ENCODE data around the gene TNFAIP8. TPM values are rescaled to one million over a fixed set of nuclear protein-coding genes. Genes with fewer than 3 reads are reported as not detected.
A peak's percentile ranks its signal among the peaks of the same experiment; 100 is the strongest.

Gene TNFAIP8
- total RNA-seq, 2 experiments from 2014 or later, result 106 to 114 TPM

- intact Hi-C loops (cut with DNase I, micrococcal nuclease), result loop anchor here (5.0 kb wide), 2 partner anchors 34 to 36 kb away; no protein-coding TSS in a partner anchor
- H3K4me3 ChIP-seq (ENCODE audit: low read length), result no peak overlapping the region
- no peaks in the 10 kb centered on the region for H3K27me3 Mint-ChIP-seq
- ATAC-seq (ENCODE audit: poor library complexity) (no peak), DNase-seq (no peak)
- TF ChIP-seq CTCF (IDR thresholded peaks at IDR 0.05), result no peak
- H3K4me1 ChIP-seq (ENCODE audit: insufficient read depth, low read length), result peaks cover 77% of the 10 kb centered on the region
- no peaks in the 10 kb centered on the region for H3K27me3 ChIP-seq (ENCODE audit: control insufficient read depth in 1 of 2, insufficient read depth in 2 of 2, low read length in 2 of 2)
- H3K27ac Mint-ChIP-seq, result peak overlapping the region; percentile 83
- POLR2A ChIA-PET, result interaction anchor here (0.8 to 3.1 kb wide), 9 partner anchors 9 to 51 kb away, joined by 3 to 21 read pairs (median 3); partner anchors contain the start of gene TNFAIP8
- H3K36me3 ChIP-seq (ENCODE audit: insufficient read depth, low read length), result peaks cover 30% of the 10 kb centered on the region
- H3K27ac ChIP-seq (ENCODE audit: low read depth in 1 of 2, low read length in 2 of 2), result peak overlapping the region; percentile 36 to 47
- no peaks in the 10 kb centered on the region for H3K9me3 Mint-ChIP-seq
- CTCF ChIA-PET, result interaction anchor here (0.9 to 2.6 kb wide), 3 partner anchors 13 to 378 kb away, joined by 3 to 11 read pairs (median 7); no protein-coding TSS in a partner anchor
- peak overlapping the region; percentile 59 for H3K4me3 Mint-ChIP-seq
- H3K9me3 ChIP-seq (ENCODE audit: control insufficient read depth in 1 of 2, insufficient read depth in 1 of 2, low read length in 2 of 2), result no peaks in the 10 kb centered on the region
- peaks cover 94% of the 10 kb centered on the region for H3K4me1 Mint-ChIP-seq (ENCODE audit: low read depth)
- H3K36me3 Mint-ChIP-seq (ENCODE audit: low read depth), result peaks cover 76% of the 10 kb centered on the region
Observed at GRCh38 chr5:119365847-119366539, 10.2 kb downstream of the TNFAIP8 start.

- no peak overlapping the region for H3K4me3 ChIP-seq (ENCODE audit: low read length)
Observed at GRCh38 chr5:119366540-119366881, 10.7 kb downstream of the TNFAIP8 start.

More at GRCh38 chr5:119366540-119366881, 10.7 kb downstream of the TNFAIP8 start:
- Histone ChIP-seq H3K4me1 (ENCODE audit: insufficient read depth, low read length) (peaks cover 71% of the 10 kb centered on the region), H3K27me3 (ENCODE audit: control insufficient read depth in 1 of 2, insufficient read depth in 2 of 2, low read length in 2 of 2) (no peaks in the 10 kb centered on the region), H3K9me3 (ENCODE audit: control insufficient read depth in 1 of 2, insufficient read depth in 1 of 2, low read length in 2 of 2) (peaks cover 0 to under 1% of the 10 kb centered on the region in 2 experiments), H3K36me3 (ENCODE audit: insufficient read depth, low read length) (peaks cover 29% of the 10 kb centered on the region), H3K27ac (ENCODE audit: low read depth in 1 of 2, low read length in 2 of 2) (peak overlapping the region; percentile 32 to 47)
- ChIA-PET POLR2A (interaction anchor here (0.8 to 3.1 kb wide), 9 partner anchors 9 to 51 kb away, joined by 3 to 21 read pairs (median 3); partner anchors contain the start of gene TNFAIP8), CTCF (interaction anchor here (0.9 to 2.6 kb wide), 4 partner anchors 12 to 379 kb away, joined by 3 to 11 read pairs (median 6); no protein-coding TSS in a partner anchor)
- H3K36me3 Mint-ChIP-seq (ENCODE audit: low read depth), result peaks cover 76% of the 10 kb centered on the region
- peak overlapping the region; percentile 59 for H3K4me3 Mint-ChIP-seq
- intact Hi-C loops (cut with DNase I, micrococcal nuclease), result loop anchor here (5.0 kb wide), 2 partner anchors 34 to 36 kb away; no protein-coding TSS in a partner anchor
- peaks cover 94% of the 10 kb centered on the region for H3K4me1 Mint-ChIP-seq (ENCODE audit: low read depth)
- H3K27ac Mint-ChIP-seq, result peak overlapping the region; percentile 83
- TF ChIP-seq CTCF (IDR thresholded peaks at IDR 0.05), result no peak
- H3K27me3 Mint-ChIP-seq, result no peaks in the 10 kb centered on the region
- DNase-seq (peak in 2 of 14 experiments; percentile 60 to 73), ATAC-seq (ENCODE audit: poor library complexity) (peak; percentile 34)
- no peaks in the 10 kb centered on the region for H3K9me3 Mint-ChIP-seq

All from CD4-positive, alpha-beta T cell (primary cell).